Measurements from ENCODE around the gene CCL3. TPM values are rescaled to one million over a fixed set of nuclear protein-coding genes. Genes with fewer than 3 reads are reported as not detected.

Gene CCL3
- total RNA-seq, 1 donor from 2014 or later, result 3.6 TPM

DNA sequence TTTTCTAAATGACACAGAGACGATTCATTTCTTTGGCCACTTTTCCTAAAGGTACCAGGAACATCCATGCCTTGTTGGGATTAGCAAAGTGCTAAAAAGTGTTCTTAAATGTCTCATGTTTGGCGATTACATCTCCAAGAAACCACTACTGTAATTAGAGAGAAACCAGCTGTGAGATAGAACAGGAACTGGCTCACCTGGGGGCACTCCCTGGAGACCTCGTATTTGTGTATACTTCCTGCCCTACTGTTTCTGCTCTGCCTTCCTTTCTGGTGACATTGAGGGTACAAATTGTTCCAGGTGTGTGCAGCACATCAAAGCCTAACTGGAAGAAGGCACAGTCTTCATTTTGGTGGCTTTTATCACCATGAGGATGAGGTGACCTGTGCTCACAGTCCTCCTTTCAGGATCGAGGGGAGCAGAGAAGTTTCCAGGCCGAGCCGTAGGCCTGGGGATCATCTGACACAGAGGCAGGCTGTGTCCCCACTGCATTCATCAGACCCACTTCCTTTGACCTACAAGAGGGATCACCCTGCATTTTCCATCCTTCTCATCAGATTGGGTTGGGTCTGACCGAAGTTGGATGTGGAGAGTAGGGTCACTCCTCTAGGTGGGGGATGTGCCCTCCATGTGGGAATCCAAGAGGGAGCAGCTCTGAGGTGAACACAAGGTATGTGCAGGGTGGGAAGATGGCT is 37.4 kb upstream of the CCL3 start:
- no peaks in the 10 kb centered on the region for H3K36me3 Mint-ChIP-seq (ENCODE audit: low read depth, unreplicated experiment)
- no peak overlapping the region for H2AFZ ChIP-seq (ENCODE audit: low read depth, low read length)
- H3K27ac ChIP-seq (ENCODE audit: low read depth, low read length), result no peak overlapping the region
- H3K9me3 ChIP-seq (ENCODE audit: insufficient read depth, low read depth, low read length), result peaks cover 7% of the 10 kb centered on the region
- H3K27me3 ChIP-seq (ENCODE audit: insufficient read depth, low read length), result no peaks in the 10 kb centered on the region
- FAIRE-seq (no peak), DNase-seq (ENCODE audit: low read depth) (no peak)
- no peaks in the 10 kb centered on the region for H3K4me1 Mint-ChIP-seq (ENCODE audit: low read depth, unreplicated experiment)
- no peaks in the 10 kb centered on the region for H3K79me2 ChIP-seq (ENCODE audit: insufficient read depth, low read length)
- H3K9me3 Mint-ChIP-seq (ENCODE audit: unreplicated experiment), result peaks cover 9% of the 10 kb centered on the region
- no peaks in the 10 kb centered on the region for H3K4me1 ChIP-seq (ENCODE audit: insufficient read depth, low read length)
- no peak overlapping the region for H3K9ac ChIP-seq (ENCODE audit: low read length)
- no peak overlapping the region for H3K4me3 ChIP-seq (ENCODE audit: insufficient read depth, low read depth, low read length)
- H3K27ac Mint-ChIP-seq (ENCODE audit: unreplicated experiment), result no peak overlapping the region
- no peak overlapping the region for H3K4me2 ChIP-seq (ENCODE audit: low read length)
- H3K36me3 ChIP-seq (ENCODE audit: insufficient read depth, low read length), result no peaks in the 10 kb centered on the region
- no peaks in the 10 kb centered on the region for H4K20me1 ChIP-seq (ENCODE audit: insufficient read depth, low read length)
- peaks cover under 1% of the 10 kb centered on the region for H3K27me3 Mint-ChIP-seq (ENCODE audit: low read depth, unreplicated experiment)
- H3K4me3 Mint-ChIP-seq (ENCODE audit: unreplicated experiment), result no peak overlapping the region
- TF ChIP-seq CTCF (IDR thresholded peaks at IDR 0.05; ENCODE audit: insufficient read depth, low read depth, low read length), result no peak
- TF ChIP-seq EZH2 (IDR thresholded peaks at IDR 0.05; ENCODE audit: insufficient read depth, low read length), result no peak

DNA sequence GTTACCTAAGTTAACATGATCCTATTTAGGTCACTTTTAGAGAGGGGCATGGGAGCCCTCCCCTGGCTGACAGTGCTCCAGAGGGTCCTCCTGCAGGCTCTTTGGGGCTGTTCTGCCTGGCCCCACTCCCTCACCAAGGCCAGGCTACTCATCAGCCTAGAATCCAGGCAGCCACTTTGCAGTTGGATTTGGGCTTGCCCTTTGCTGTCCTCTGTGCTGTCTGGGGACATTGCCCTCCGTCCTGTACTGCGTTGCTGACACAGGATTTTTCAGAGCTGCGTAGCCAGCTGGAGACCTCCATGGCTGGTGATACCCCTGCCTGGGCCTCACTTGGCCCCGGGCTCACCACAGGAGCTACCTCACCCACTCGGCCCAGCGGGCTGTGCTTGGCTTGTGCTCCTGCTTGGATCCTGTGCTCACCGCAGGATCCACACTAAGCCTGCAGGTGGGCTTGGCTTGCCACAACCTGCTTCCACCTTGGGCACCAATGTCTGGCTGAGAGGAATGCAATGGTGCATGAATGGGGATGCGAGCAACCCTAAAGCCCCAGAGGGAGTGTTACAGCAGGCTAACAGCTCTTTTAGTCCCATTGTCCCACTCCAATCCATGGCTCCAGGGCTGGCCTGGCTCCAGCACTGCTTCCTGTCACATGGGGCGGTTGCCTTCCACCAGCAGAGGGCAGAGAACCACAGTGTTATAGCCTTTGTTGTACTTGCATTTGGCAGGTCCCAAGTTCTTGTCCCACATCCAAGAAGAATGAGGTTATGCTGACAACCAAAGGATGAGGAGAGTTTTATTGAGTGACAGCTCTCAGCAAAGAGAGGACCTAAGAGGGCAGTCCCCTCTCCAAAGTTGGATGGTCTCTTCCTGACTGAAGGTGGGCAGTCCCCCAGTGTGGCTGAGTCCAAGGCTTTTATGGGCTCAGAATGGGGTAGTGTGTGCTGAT is 35.2 kb upstream of the CCL3 start:
- Histone ChIP-seq H3K9ac (ENCODE audit: low read length) (no peak overlapping the region), H2AFZ (ENCODE audit: low read depth, low read length) (no peak overlapping the region), H3K4me1 (ENCODE audit: insufficient read depth, low read length) (no peaks in the 10 kb centered on the region), H3K36me3 (ENCODE audit: insufficient read depth, low read length) (no peaks in the 10 kb centered on the region), H3K27me3 (ENCODE audit: insufficient read depth, low read length) (no peaks in the 10 kb centered on the region), H3K4me3 (ENCODE audit: insufficient read depth, low read depth, low read length) (no peak overlapping the region), H3K79me2 (ENCODE audit: insufficient read depth, low read length) (no peaks in the 10 kb centered on the region), H3K9me3 (ENCODE audit: insufficient read depth, low read depth, low read length) (peaks cover 7% of the 10 kb centered on the region), H4K20me1 (ENCODE audit: insufficient read depth, low read length) (no peaks in the 10 kb centered on the region), H3K4me2 (ENCODE audit: low read length) (no peak overlapping the region), H3K27ac (ENCODE audit: low read depth, low read length) (no peak overlapping the region)
- Mint-ChIP-seq H3K9me3 (ENCODE audit: unreplicated experiment) (peaks cover 14% of the 10 kb centered on the region), H3K4me1 (ENCODE audit: low read depth, unreplicated experiment) (no peaks in the 10 kb centered on the region), H3K4me3 (ENCODE audit: unreplicated experiment) (no peak overlapping the region), H3K27me3 (ENCODE audit: low read depth, unreplicated experiment) (peaks cover 2% of the 10 kb centered on the region), H3K36me3 (ENCODE audit: low read depth, unreplicated experiment) (no peaks in the 10 kb centered on the region), H3K27ac (ENCODE audit: unreplicated experiment) (no peak overlapping the region)
- FAIRE-seq, result no peak
- TF ChIP-seq CTCF (IDR thresholded peaks at IDR 0.05; ENCODE audit: insufficient read depth, low read depth, low read length), result no peak
- no peak for TF ChIP-seq EZH2 (IDR thresholded peaks at IDR 0.05; ENCODE audit: insufficient read depth, low read length)
- DNase-seq (ENCODE audit: low read depth), result no peak

Measured in astrocyte (in vitro differentiated cells and primary cell).